ENCODE results near the gene PPM1L. TPM values are rescaled to one million over a fixed set of nuclear protein-coding genes. Genes with fewer than 3 reads are reported as not detected.

PPM1L gene
- total and polyA plus RNA-seq, 2 donors (not counting 1 experiment from before 2014, with no cell fraction given): 1.1 to 12.0 TPM

DNA sequence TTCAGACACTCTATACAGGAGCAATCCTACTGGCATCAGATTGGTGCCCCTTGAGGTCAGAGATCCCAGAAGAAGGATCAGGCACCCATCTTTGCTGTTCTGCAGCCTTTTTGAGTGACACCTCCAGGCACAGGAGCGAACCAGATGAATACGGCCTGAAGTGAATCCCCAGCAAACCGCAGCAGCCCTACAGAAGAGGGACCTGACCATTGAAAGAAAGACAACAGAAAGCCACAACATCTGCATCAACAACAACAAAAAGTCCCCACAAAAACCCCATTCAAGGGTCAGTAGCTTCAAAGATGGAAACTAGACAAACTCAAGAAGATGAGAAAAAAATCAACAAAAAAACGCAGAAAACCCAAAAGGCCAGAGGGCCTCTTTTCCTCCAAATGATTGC is 130.4 kb downstream of the PPM1L start:
- Histone ChIP-seq H4K20me1 (ENCODE audit: control insufficient read depth, insufficient read depth, low read length, poor library complexity, severe bottlenecking) (no peaks in the 10 kb centered on the region), H3K4me1 (ENCODE audit: control insufficient read depth in 2 of 2, insufficient read depth in 2 of 2, low read length in 2 of 2) (peaks cover 0 to 8% of the 10 kb centered on the region in 2 donors), H3K4me2 (replicated peaks; ENCODE audit: low read depth, low read length, poor library complexity, severe bottlenecking) (no peak overlapping the region), H3K36me3 (replicated peaks in 1 of 2; ENCODE audit: control extremely low read depth in 1 of 2, control insufficient read depth in 1 of 2, extremely low read depth in 1 of 2, insufficient read depth in 2 of 2, low read length in 1 of 2) (no peaks in the 10 kb centered on the region), H3K79me2 (ENCODE audit: control insufficient read depth, insufficient read depth, low read length) (no peaks in the 10 kb centered on the region), H3K27me3 (replicated peaks in 1 of 4; ENCODE audit: control extremely low read depth in 1 of 4, control insufficient read depth in 3 of 4, insufficient read depth in 4 of 4, low read length in 3 of 4) (no peaks in the 10 kb centered on the region), H3K9ac (ENCODE audit: low read length) (no peak overlapping the region), H3K4me3 (ENCODE audit: control extremely low read depth in 1 of 5, extremely low read depth in 1 of 5, insufficient read depth in 1 of 5, low read depth in 2 of 5, low read length in 4 of 5) (no peak overlapping the region), H3K9me3 (ENCODE audit: control extremely low read depth in 1 of 3, control insufficient read depth in 2 of 3, insufficient read depth in 1 of 3, low read length in 2 of 3) (peaks cover 0 to 9% (median 1%) of the 10 kb centered on the region in 3 donors), H2AFZ (ENCODE audit: insufficient read depth, low read depth, low read length, poor library complexity, severe bottlenecking) (no peak overlapping the region), H3K27ac (ENCODE audit: low read length in 2 of 2) (no peak overlapping the region)
- intact Hi-C loops (cut with micrococcal nuclease): no loop called here
- no peak for ATAC-seq (ENCODE audit: low read depth)
- peak overlapping the region; percentile 42 for H3K27ac Mint-ChIP-seq
- H3K9me3 Mint-ChIP-seq (ENCODE audit: insufficient read depth): peaks cover 6% of the 10 kb centered on the region
- H3K27me3 Mint-ChIP-seq: no peaks in the 10 kb centered on the region
- 48% methylated on average over 3 of the region's 4 CpGs for WGBS (ENCODE audit: insufficient coverage)
- peaks cover 8% of the 10 kb centered on the region for H3K4me1 Mint-ChIP-seq
- no peak for TF ChIP-seq EZH2 (IDR thresholded peaks at IDR 0.05; ENCODE audit: borderline replicate concordance, insufficient read depth, low read depth, low read length, poor library complexity, severe bottlenecking)
- TF ChIP-seq, protein P1, sequence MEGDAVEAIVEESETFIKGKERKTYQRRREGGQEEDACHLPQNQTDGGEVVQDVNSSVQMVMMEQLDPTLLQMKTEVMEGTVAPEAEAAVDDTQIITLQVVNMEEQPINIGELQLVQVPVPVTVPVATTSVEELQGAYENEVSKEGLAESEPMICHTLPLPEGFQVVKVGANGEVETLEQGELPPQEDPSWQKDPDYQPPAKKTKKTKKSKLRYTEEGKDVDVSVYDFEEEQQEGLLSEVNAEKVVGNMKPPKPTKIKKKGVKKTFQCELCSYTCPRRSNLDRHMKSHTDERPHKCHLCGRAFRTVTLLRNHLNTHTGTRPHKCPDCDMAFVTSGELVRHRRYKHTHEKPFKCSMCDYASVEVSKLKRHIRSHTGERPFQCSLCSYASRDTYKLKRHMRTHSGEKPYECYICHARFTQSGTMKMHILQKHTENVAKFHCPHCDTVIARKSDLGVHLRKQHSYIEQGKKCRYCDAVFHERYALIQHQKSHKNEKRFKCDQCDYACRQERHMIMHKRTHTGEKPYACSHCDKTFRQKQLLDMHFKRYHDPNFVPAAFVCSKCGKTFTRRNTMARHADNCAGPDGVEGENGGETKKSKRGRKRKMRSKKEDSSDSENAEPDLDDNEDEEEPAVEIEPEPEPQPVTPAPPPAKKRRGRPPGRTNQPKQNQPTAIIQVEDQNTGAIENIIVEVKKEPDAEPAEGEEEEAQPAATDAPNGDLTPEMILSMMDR (IDR thresholded peaks at IDR 0.05): no peak
- H3K4me3 Mint-ChIP-seq: no peak overlapping the region
- ChIA-PET CTCF (no interaction called here), POLR2A (no interaction called here)
- DNase-seq: peak; percentile 8

DNA sequence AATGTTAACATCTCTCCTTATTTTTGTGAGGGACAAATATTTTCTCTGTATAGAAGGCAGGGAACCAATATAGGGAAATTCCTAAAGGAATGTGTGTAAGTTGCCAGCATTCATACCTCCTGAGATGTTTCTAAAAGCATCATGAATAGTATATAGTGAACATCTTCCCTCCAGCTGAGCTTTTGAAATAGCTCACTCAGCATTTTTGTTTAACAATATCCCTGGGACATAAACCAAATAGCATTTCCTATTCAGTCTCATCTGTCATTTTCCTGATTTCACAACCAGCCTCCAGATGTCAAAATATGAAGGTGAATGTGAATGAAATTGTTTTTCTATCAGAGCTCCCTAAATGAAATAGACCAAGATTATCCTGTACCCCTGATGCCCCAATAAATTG is 137.2 kb downstream of the PPM1L start:
- H3K4me2 ChIP-seq (replicated peaks; ENCODE audit: low read depth, low read length, poor library complexity, severe bottlenecking): no peak overlapping the region
- Mint-ChIP-seq H3K27me3 (no peaks in the 10 kb centered on the region), H3K4me3 (no peak overlapping the region), H3K9me3 (ENCODE audit: insufficient read depth) (peaks cover 4% of the 10 kb centered on the region), H3K27ac (no peak overlapping the region), H3K4me1 (no peaks in the 10 kb centered on the region)
- H3K9ac ChIP-seq (ENCODE audit: low read length): no peak overlapping the region
- no peak for DNase-seq
- H2AFZ ChIP-seq (ENCODE audit: insufficient read depth, low read depth, low read length, poor library complexity, severe bottlenecking): no peak overlapping the region
- peaks cover 0 to 1% (median 0%) of the 10 kb centered on the region in 3 donors for H3K9me3 ChIP-seq (ENCODE audit: control extremely low read depth in 1 of 3, control insufficient read depth in 2 of 3, insufficient read depth in 1 of 3, low read length in 2 of 3)
- ChIA-PET POLR2A (no interaction called here), CTCF (no interaction called here)
- ATAC-seq (ENCODE audit: low read depth): no peak
- no peaks in the 10 kb centered on the region for H3K36me3 ChIP-seq (replicated peaks in 1 of 2; ENCODE audit: control extremely low read depth in 1 of 2, control insufficient read depth in 1 of 2, extremely low read depth in 1 of 2, insufficient read depth in 2 of 2, low read length in 1 of 2)
- no peak overlapping the region for H3K4me3 ChIP-seq (ENCODE audit: control extremely low read depth in 1 of 5, extremely low read depth in 1 of 5, insufficient read depth in 1 of 5, low read depth in 2 of 5, low read length in 4 of 5)
- H3K27me3 ChIP-seq (replicated peaks in 1 of 4; ENCODE audit: control extremely low read depth in 1 of 4, control insufficient read depth in 3 of 4, insufficient read depth in 4 of 4, low read length in 3 of 4): no peaks in the 10 kb centered on the region
- H3K4me1 ChIP-seq (ENCODE audit: control insufficient read depth in 2 of 2, insufficient read depth in 2 of 2, low read length in 2 of 2): no peaks in the 10 kb centered on the region
- no peak overlapping the region for H3K27ac ChIP-seq (ENCODE audit: low read length in 2 of 2)
- no peaks in the 10 kb centered on the region for H3K79me2 ChIP-seq (ENCODE audit: control insufficient read depth, insufficient read depth, low read length)
- no peaks in the 10 kb centered on the region for H4K20me1 ChIP-seq (ENCODE audit: control insufficient read depth, insufficient read depth, low read length, poor library complexity, severe bottlenecking)
- TF ChIP-seq, protein P1 (IDR thresholded peaks at IDR 0.05): no peak
- no peak for TF ChIP-seq EZH2 (IDR thresholded peaks at IDR 0.05; ENCODE audit: borderline replicate concordance, insufficient read depth, low read depth, low read length, poor library complexity, severe bottlenecking)
- intact Hi-C loops (cut with micrococcal nuclease): no loop called here

Data from B cell (primary cell).